Caco-2 (cell line): Measurements from ENCODE around the gene SPINT1. TPM values are rescaled to one million over a fixed set of nuclear protein-coding genes. Genes with fewer than 3 reads are reported as not detected.

ENCODE experiments used
- BruUV-seq: library from RNA; stranded (reverse); fragments of 400-500 nt; replicated peaks from 2 replicates; lab custom pipeline; 2021; lab: Mats Ljungman, UMichigan
- CTCF ChIA-PET: fragments of 300-600 bp; sonication (Branson Sonifier 250); formaldehyde crosslinking; loops from one replicate; lab custom pipeline; 2022; ENCODE audit warnings: antibody characterized with exemption; lab: Charles Lee
- POLR2A ChIA-PET: fragments of 300-600 bp; sonication (Branson Sonifier 250); formaldehyde crosslinking; loops from one replicate; lab custom pipeline; 2022; ENCODE audit warnings: antibody characterized with exemption; lab: Charles Lee
- DNase-seq, 2 experiments: peaks; one replicate each; pipeline versions ENCODE4 v3.0.0 to v3.0.0-alpha.2; 2020 to 2022
- H3K27me3 ChIP-seq: replicated peaks from 2 replicates; pipeline ENCODE4 v1.6.0; 2011; ENCODE audit warnings: low read length; ENCODE audit not compliant: control insufficient read depth, insufficient read depth
- H3K36me3 ChIP-seq: 2 replicates; pipeline ENCODE4 v1.5.1; 2011; ENCODE audit warnings: low read length; ENCODE audit not compliant: control insufficient read depth, insufficient read depth
- H3K4me1 ChIP-seq: fragments of 250-450 bp; sonication (Bioruptor Pico); 2 replicates; pipeline ENCODE4 v1.5.1; 2020; ENCODE audit warnings: mild to moderate bottlenecking
- H3K4me3 ChIP-seq: 2 replicates; pipeline ENCODE4 v1.5.1; 2011; ENCODE audit warnings: low read depth, mild to moderate bottlenecking, control low read depth, low read length
- H3K9me3 ChIP-seq: fragments of 250-450 bp; sonication (Bioruptor Pico); 2 replicates; pipeline ENCODE4 v1.5.1; 2020; ENCODE audit warnings: mild to moderate bottlenecking, moderate library complexity
- H3K27ac Mint-ChIP-seq: one replicate; pipeline ENCODE4 v1.8.0; 2022; ENCODE audit warnings: mixed read lengths; ENCODE audit not compliant: unreplicated experiment
- H3K27me3 Mint-ChIP-seq: one replicate; pipeline ENCODE4 v1.8.0; 2022; ENCODE audit warnings: mixed read lengths; ENCODE audit not compliant: insufficient read depth, unreplicated experiment
- H3K36me3 Mint-ChIP-seq: one replicate; pipeline ENCODE4 v1.8.0; 2022; ENCODE audit warnings: mild to moderate bottlenecking, mixed read lengths; ENCODE audit not compliant: insufficient read depth, unreplicated experiment
- H3K4me1 Mint-ChIP-seq: one replicate; pipeline ENCODE4 v1.8.0; 2022; ENCODE audit warnings: low read depth, mixed read lengths; ENCODE audit not compliant: unreplicated experiment
- H3K4me3 Mint-ChIP-seq: one replicate; pipeline ENCODE4 v1.8.0; 2022; ENCODE audit warnings: mild to moderate bottlenecking, moderate library complexity, mixed read lengths; ENCODE audit not compliant: unreplicated experiment
- H3K9me3 Mint-ChIP-seq: one replicate; pipeline ENCODE4 v1.8.0; 2022; ENCODE audit warnings: mixed read lengths; ENCODE audit not compliant: unreplicated experiment
- CTCF ChIP-seq, 2 experiments: fragments of 200-600 bp in 1 of 2; IDR thresholded peaks; 1 replicate in 1 of 2; 2 replicates in 1 of 2; pipeline versions ENCODE4 v1.5.1 to v1.8.0; 2011 to 2022; ENCODE audit warnings: antibody characterized with exemption in 1 of 2, control low read depth in 1 of 2, inconsistent platforms in 1 of 2, low read depth in 1 of 2, low read length in 1 of 2, mild to moderate bottlenecking in 1 of 2, moderate library complexity in 1 of 2; ENCODE audit not compliant: insufficient read depth in 1 of 2, severe bottlenecking in 1 of 2, unreplicated experiment in 1 of 2
- intact Hi-C: fragments of 100-400 bp; cut with micrococcal nuclease; formaldehyde crosslinking; loops from one replicate; pipeline ENCODE4 v1.10.0; 2022; ENCODE audit not compliant: unreplicated experiment
- total RNA-seq: library from RNA; stranded (reverse); gene quantifications from 2 replicates; pipeline ENCODE4 v1.2.3, GENCODE V29; 2022

Gene SPINT1
- total RNA-seq, 1 experiment from 2014 or later = 305 TPM

GRCh38 chr15:40871749-40872617 is 28.1 kb downstream of the SPINT1 start:
- no peaks in the 10 kb centered on the region for H3K36me3 ChIP-seq
- intact Hi-C loops = no loop called here
- no peak for TF ChIP-seq CTCF (IDR thresholded peaks at IDR 0.05; ENCODE audit: insufficient read depth in 1 of 2, low read depth in 1 of 2, low read length in 1 of 2, severe bottlenecking in 1 of 2, unreplicated experiment in 1 of 2)
- ChIA-PET POLR2A (interaction anchor here (1.0 to 1.1 kb wide), 2 partner anchors 20 to 28 kb away, joined by 3 to 5 read pairs; partner anchors contain the start of gene SPINT1), CTCF (interaction anchor here (0.7 to 6.8 kb wide), 5 partner anchors 10 to 89 kb away, joined by 3 to 133 read pairs (median 3); no protein-coding TSS in a partner anchor)
- no TSS peak for BruUV-seq
- no peak for DNase-seq
- H3K4me1 ChIP-seq = peaks cover 15% of the 10 kb centered on the region
- H3K27me3 ChIP-seq = no peaks in the 10 kb centered on the region
- no peaks in the 10 kb centered on the region for H3K36me3 Mint-ChIP-seq
- H3K4me1 Mint-ChIP-seq = peaks cover 8% of the 10 kb centered on the region
- peak overlapping the region; percentile 5 for H3K4me3 Mint-ChIP-seq
- no peaks in the 10 kb centered on the region for H3K9me3 Mint-ChIP-seq
- peak overlapping the region; percentile 60 for H3K27ac Mint-ChIP-seq
- H3K9me3 ChIP-seq = no peaks in the 10 kb centered on the region
- no peaks in the 10 kb centered on the region for H3K27me3 Mint-ChIP-seq
- H3K4me3 ChIP-seq = no peak overlapping the region

- H3K27me3 Mint-ChIP-seq = no peaks in the 10 kb centered on the region
- TF ChIP-seq CTCF (IDR thresholded peaks at IDR 0.05; ENCODE audit: insufficient read depth in 1 of 2, low read depth in 1 of 2, low read length in 1 of 2, severe bottlenecking in 1 of 2, unreplicated experiment in 1 of 2) = no peak
- H3K36me3 Mint-ChIP-seq = no peaks in the 10 kb centered on the region
- Histone ChIP-seq H3K4me1 (peaks cover 15% of the 10 kb centered on the region), H3K4me3 (peak overlapping the region; percentile 88), H3K27me3 (no peaks in the 10 kb centered on the region), H3K36me3 (no peaks in the 10 kb centered on the region), H3K9me3 (no peaks in the 10 kb centered on the region)
- BruUV-seq = TSS peak; percentile 75
- H3K9me3 Mint-ChIP-seq = no peaks in the 10 kb centered on the region
- DNase-seq = no peak
- H3K27ac Mint-ChIP-seq = peak overlapping the region; percentile 64
- intact Hi-C loops = loop anchor here (1.0 kb wide), 1 partner anchor 21 kb away; the partner anchor contains the start of gene VPS18
- ChIA-PET POLR2A (interaction anchor here (0.6 to 1.4 kb wide), 15 partner anchors 11 to 308 kb away, joined by 3 to 17 read pairs (median 4); partner anchors contain the start of genes CCDC32, RAD51, SPINT1 and VPS18), CTCF (interaction anchor here (0.6 to 6.8 kb wide), 20 partner anchors 9 to 178 kb away, joined by 3 to 133 read pairs (median 8); partner anchors contain the start of genes DNAJC17, GCHFR, RAD51 and SPINT1)
- peak overlapping the region; percentile 68 for H3K4me3 Mint-ChIP-seq
- H3K4me1 Mint-ChIP-seq = peaks cover 8% of the 10 kb centered on the region
Observed at GRCh38 chr15:40872791-40873693, 29.2 kb downstream of the SPINT1 start.
